Neural crest cell (in vitro differentiated cells): ENCODE results near the gene TBCD. TPM values are rescaled to one million over a fixed set of nuclear protein-coding genes. Genes with fewer than 3 reads are reported as not detected.

ENCODE experiments used
- DNase-seq: peaks from one replicate; pipeline ENCODE4 v3.0.0; 2021; ENCODE audit warnings: low read depth, mixed read lengths, low spot score
- H3K27ac Mint-ChIP-seq: one replicate; pipeline ENCODE4 v1.8.0; 2021; ENCODE audit warnings: mild to moderate bottlenecking, mixed read lengths; ENCODE audit not compliant: unreplicated experiment
- H3K27me3 Mint-ChIP-seq: 2 replicates; pipeline ENCODE4 v1.8.0; 2021; ENCODE audit warnings: low read depth, mild to moderate bottlenecking, mixed read lengths
- H3K36me3 Mint-ChIP-seq: 2 replicates; pipeline ENCODE4 v1.8.0; 2021; ENCODE audit warnings: low read depth, mild to moderate bottlenecking, mixed read lengths
- H3K4me1 Mint-ChIP-seq: 2 replicates; pipeline ENCODE4 v1.8.0; 2021; ENCODE audit warnings: mixed read lengths
- H3K4me3 Mint-ChIP-seq: one replicate; pipeline ENCODE4 v1.8.0; 2021; ENCODE audit warnings: mild to moderate bottlenecking, mixed read lengths
- H3K9me3 Mint-ChIP-seq: 2 replicates; pipeline ENCODE4 v1.8.0; 2021; ENCODE audit warnings: mixed read lengths
- total RNA-seq: library from RNA; stranded (reverse); gene quantifications from 2 replicates; pipeline ENCODE4 v1.2.1, GENCODE V29; 2021
- TF ChIP-seq, protein P1 (sequence below): fragments of 200-600 bp; sonication (generic); conservative IDR thresholded peaks from 2 replicates; pipeline ENCODE4 v1.5.0; 2021; ENCODE audit warnings: antibody characterized with exemption, mild to moderate bottlenecking

TBCD gene
- total RNA-seq, 1 donor from 2014 or later = 166 TPM

- peak within 1 kb of the TSS; percentile 98 for H3K27ac Mint-ChIP-seq
Observed at GRCh38 chr17:82716203-82717010, 35.5 kb upstream of the TBCD start, which contains the start of gene FN3KRP. Gene FN3KRP (plus strand): TSS chr17:82716706. CDS start chr17:82716756, 50 bp downstream.

GRCh38 chr17:82718986-82719685 lies 32.7 kb upstream of the TBCD start:
- DNase-seq = no peak
- Mint-ChIP-seq H3K4me3 (peak overlapping the region; percentile 41), H3K27ac (no peak overlapping the region), H3K4me1 (peaks cover 16% of the 10 kb centered on the region), H3K9me3 (no peaks in the 10 kb centered on the region), H3K36me3 (peaks cover 19% of the 10 kb centered on the region), H3K27me3 (no peaks in the 10 kb centered on the region)
- TF ChIP-seq, protein P1, sequence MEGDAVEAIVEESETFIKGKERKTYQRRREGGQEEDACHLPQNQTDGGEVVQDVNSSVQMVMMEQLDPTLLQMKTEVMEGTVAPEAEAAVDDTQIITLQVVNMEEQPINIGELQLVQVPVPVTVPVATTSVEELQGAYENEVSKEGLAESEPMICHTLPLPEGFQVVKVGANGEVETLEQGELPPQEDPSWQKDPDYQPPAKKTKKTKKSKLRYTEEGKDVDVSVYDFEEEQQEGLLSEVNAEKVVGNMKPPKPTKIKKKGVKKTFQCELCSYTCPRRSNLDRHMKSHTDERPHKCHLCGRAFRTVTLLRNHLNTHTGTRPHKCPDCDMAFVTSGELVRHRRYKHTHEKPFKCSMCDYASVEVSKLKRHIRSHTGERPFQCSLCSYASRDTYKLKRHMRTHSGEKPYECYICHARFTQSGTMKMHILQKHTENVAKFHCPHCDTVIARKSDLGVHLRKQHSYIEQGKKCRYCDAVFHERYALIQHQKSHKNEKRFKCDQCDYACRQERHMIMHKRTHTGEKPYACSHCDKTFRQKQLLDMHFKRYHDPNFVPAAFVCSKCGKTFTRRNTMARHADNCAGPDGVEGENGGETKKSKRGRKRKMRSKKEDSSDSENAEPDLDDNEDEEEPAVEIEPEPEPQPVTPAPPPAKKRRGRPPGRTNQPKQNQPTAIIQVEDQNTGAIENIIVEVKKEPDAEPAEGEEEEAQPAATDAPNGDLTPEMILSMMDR = no peak

More at GRCh38 chr17:82716203-82717010, 35.5 kb upstream of the TBCD start, which contains the start of gene FN3KRP:
- peak; percentile 77 for DNase-seq
- TF ChIP-seq, protein P1 = no peak
- Mint-ChIP-seq H3K4me3 (peak within 1 kb of the TSS; percentile 96), H3K36me3 (peaks cover 5% of the 10 kb centered on the region), H3K27me3 (peaks cover 2% of the 10 kb centered on the region), H3K4me1 (peaks cover 16% of the 10 kb centered on the region), H3K9me3 (no peaks in the 10 kb centered on the region)

DNA sequence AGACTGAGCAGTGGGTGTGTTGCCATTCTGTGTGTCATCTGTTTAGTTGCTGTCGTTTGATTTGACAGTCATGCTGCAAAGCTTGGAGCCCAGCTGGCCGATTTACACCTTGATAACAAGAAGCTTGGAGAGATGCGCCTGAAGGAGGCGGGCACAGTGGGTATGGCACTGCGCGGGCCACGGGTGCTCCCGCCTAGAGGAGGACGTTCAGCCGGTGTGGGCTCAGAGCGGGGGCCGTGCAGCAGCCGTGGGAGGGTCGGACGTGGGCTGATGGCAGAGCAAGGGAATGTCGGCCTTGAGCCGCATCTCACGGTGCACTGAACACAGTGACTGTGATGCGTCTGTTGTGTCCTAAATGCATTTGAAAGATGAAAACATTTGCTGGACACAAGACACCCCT lies 31.7 kb upstream of the TBCD start:
- TF ChIP-seq, protein P1 = no peak
- H3K36me3 Mint-ChIP-seq = peaks cover 19% of the 10 kb centered on the region
- H3K9me3 Mint-ChIP-seq = no peaks in the 10 kb centered on the region
- peak overlapping the region; percentile 27 for H3K27ac Mint-ChIP-seq
- peak overlapping the region; percentile 9 for H3K4me3 Mint-ChIP-seq
- DNase-seq = no peak
- H3K27me3 Mint-ChIP-seq = no peaks in the 10 kb centered on the region
- peaks cover 16% of the 10 kb centered on the region for H3K4me1 Mint-ChIP-seq

GRCh38 chr17:82722341-82723013 lies 29.4 kb upstream of the TBCD start:
- Mint-ChIP-seq H3K27ac (peak overlapping the region; percentile 62), H3K36me3 (peaks cover 20% of the 10 kb centered on the region), H3K4me3 (peak overlapping the region; percentile 34), H3K4me1 (peaks cover 8% of the 10 kb centered on the region), H3K27me3 (no peaks in the 10 kb centered on the region), H3K9me3 (no peaks in the 10 kb centered on the region)
- DNase-seq = no peak
- TF ChIP-seq, protein P1 = no peak

GRCh38 chr17:82723169-82723807 lies 28.6 kb upstream of the TBCD start:
- DNase-seq = no peak
- TF ChIP-seq, protein P1 = no peak
- no peaks in the 10 kb centered on the region for H3K4me1 Mint-ChIP-seq
- no peaks in the 10 kb centered on the region for H3K9me3 Mint-ChIP-seq
- no peak overlapping the region for H3K27ac Mint-ChIP-seq
- peaks cover 19% of the 10 kb centered on the region for H3K36me3 Mint-ChIP-seq
- no peaks in the 10 kb centered on the region for H3K27me3 Mint-ChIP-seq
- no peak overlapping the region for H3K4me3 Mint-ChIP-seq
